GM12873 (cell line): ENCODE measurements around the gene THAP3.
A peak's percentile ranks its signal among the peaks of the same experiment; 100 is the strongest.

ENCODE experiments used
- TF ChIP-seq, protein P1 (sequence below): IDR thresholded peaks from 2 replicates; pipeline ENCODE4 v1.5.1; 2012; ENCODE audit warnings: low read depth, mild to moderate bottlenecking, moderate library complexity, low read length, control low read depth; ENCODE audit not compliant: insufficient read depth; ENCODE audit errors: missing control alignments

THAP3 gene

DNA sequence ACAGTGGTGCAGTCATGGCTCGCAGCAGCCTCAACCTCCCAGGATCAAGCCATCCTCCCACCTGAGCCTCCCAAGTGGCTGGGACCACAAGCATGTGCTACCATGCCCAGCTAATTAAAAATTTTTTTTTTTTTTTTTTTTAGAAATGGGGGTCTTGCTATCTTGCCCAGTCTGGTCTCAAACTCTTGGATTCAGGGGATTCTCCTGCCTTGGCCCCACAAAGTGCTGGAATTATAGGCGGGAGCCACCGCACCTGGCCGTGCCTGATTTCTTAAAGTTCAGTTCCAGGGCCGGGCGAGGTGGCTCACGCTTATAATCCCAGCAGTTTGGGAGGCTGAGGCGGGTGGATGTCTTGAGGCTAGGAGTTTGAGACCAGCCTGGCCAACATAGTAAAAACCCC lies 6.4 kb downstream of the THAP3 start:
- TF ChIP-seq, protein P1, sequence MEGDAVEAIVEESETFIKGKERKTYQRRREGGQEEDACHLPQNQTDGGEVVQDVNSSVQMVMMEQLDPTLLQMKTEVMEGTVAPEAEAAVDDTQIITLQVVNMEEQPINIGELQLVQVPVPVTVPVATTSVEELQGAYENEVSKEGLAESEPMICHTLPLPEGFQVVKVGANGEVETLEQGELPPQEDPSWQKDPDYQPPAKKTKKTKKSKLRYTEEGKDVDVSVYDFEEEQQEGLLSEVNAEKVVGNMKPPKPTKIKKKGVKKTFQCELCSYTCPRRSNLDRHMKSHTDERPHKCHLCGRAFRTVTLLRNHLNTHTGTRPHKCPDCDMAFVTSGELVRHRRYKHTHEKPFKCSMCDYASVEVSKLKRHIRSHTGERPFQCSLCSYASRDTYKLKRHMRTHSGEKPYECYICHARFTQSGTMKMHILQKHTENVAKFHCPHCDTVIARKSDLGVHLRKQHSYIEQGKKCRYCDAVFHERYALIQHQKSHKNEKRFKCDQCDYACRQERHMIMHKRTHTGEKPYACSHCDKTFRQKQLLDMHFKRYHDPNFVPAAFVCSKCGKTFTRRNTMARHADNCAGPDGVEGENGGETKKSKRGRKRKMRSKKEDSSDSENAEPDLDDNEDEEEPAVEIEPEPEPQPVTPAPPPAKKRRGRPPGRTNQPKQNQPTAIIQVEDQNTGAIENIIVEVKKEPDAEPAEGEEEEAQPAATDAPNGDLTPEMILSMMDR = no peak

DNA sequence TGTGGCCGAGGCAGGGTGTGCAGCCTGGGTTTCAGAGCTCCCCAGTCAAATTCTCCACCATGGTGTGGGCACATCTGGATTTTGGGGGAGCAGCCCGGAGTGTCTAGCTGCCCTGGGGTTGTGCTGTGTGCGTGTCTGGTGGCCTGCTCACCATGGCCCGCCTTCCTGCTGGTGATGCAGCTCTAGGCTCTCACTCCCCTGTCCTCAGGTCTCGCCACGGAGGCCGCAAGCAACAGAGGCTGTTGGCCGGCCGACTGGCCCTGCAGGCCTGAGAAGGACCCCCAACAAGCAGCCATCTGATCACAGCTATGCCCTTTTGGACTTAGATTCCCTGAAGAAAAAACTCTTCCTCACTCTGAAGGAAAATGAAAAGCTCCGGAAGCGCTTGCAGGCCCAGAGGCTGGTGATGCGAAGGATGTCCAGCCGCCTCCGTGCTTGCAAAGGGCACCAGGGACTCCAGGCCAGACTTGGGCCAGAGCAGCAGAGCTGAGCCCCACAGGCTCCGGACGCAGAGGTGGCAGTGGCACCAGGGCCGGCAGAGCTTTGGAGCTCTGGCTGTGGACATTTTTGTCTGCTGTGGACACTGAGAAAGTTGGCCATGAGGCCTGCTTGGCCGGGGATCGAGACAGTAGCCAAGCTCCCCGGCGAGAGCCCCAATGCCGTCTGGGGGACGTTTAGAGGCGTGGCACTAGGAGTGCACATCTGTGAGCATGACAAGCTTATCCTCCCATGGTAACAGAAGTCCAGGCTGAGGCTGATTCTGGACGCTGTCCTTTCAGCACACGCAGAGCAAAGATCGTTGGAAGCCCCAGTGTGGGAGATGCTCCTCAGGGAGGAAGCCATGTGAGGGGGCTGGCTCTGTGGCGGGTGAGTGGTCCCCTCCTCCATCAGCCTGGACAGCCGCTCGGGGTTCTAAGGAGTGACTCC lies 8.2 kb downstream of the THAP3 start:
- TF ChIP-seq, protein P1 = no peak

DNA sequence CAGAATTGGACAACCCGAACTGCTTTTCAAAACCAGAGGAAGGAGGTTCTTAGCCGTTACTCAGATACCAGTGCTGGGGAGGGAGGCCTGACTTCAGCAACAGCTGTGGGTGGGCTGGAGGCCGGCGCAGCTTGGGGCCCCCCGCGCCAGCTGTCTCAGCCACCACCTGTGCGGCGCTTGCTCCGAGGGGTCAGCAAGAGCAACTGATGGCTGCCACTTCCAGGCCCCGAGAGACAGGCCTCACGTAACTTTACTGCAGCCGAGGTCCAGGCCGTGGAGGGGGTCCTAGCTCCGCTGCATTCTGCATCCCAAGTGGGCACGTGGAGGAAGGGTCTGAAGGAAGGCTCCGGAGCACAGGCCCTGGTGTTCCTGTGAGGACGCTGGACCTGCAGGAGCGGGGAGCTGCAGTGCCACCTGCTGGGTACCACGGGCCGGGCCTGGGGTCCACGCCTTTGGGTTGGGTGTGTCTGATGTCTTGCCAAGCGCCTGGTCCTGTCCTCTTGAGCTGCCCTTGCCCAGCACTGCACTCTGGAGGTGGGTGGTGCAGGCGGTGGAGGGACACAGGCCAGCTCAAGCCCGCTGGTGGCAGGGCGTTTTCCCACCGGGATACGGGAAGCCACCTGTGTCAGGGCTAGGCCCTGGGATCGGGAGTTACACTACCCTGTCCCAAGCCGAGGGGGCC lies 9.8 kb downstream of the THAP3 start:
- TF ChIP-seq, protein P1 = peak; percentile 60

DNA sequence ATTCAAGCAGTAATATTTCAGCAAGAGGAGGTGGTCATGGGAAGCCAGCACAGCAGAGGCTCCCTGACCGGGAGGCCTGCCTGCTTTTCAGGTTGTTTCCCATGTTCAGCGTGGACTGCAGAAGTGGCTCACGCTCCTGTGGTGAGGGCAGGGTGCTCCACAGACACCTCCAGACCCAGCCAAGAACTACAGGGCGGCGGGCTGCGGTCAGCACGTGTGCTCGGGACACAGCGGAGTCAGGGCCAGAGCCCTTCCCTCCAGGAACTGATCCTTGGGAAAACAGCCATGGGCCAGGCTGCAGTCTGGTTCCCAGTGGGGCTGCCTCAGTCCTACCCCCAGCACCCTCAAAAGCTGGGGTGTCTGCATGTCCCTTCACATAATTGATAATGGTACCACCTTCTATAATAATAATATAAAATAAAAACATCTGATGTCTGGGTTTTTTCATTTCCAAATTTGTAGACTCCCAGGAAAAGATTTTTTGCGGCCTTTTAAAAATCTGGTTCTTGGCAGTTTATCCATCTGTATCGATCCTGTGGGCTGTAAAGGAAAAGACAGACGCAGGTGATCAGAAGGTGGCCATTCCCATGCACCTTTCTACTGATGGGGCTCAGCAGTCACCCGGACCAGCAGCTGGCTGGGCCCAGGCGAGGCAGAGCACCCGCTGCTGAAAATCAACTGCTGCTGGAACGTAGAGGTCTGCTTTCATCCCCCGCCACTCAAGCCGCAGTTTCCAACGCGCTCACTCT lies 10.7 kb downstream of the THAP3 start:
- TF ChIP-seq, protein P1 = no peak

DNA sequence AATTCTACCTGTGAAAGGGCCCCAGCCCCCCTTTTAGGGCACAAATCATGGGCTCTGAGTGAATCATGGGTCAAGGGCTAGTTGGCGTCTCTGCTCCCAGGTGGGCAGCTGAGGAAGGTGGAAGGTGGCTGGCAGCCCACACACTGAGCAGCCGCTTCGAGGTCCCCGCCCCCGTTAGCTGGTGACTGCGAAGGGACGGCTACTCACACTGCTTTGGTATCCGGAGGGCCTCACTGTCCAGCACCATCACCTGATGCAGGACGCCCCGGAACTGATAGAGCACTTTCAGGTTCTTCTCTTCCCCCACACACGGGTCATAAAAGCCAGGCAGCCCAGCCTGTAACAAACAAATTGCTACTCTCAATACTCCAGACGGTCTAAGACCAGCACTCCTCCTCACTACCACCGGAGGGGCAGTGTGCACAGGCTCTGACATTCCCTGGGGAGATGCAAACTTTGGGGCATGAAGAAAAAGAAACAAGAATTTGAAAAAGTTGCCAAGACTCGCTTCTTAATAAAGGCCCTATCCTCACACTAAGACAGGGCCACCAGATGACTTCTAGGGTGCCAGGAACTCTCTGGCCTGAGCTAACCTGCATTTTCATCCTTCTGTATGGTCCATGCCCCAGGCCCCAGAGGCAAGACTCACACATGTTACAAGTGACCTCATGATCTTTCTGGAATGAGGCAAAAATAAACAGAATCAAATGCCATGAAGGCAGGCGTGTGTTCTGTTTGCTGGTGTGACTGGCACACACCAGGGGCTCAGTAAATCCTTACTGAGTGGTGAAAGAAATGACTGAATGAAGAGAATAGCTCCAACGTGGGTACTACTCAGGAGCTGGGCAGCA lies 11.5 kb downstream of the THAP3 start:
- TF ChIP-seq, protein P1 = no peak

DNA sequence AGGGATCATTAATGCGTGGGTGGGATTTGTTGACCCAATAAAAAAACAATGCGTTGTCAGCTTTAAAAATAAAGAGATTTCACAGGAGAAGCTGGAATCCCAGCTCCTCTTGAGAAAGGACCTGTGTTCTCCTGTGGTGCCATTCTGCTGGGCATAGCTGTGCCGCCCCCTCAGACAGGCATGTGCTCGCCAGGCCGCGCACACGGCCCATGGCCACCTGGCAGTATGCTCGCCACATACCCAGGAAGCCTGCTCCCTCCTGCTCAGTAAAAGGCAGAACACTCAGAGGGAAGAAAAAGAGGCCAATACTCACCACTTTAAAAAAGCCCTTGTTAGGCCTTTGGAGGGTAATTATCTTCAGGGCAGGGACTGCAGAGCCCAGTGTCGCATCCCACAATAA lies 13.1 kb downstream of the THAP3 start:
- TF ChIP-seq, protein P1 = no peak
